Adrenal gland (tissue), 5 donors: ENCODE results near the gene SUCLG2.

Experiments
- POLR2A ChIP-seq, 2 donors: fragments of 450-650 bp; IDR thresholded peaks; one replicate each; pipeline ENCODE4 v1.6.1; 2017; ENCODE audit warnings: antibody characterized with exemption in 2 of 2, mild to moderate bottlenecking in 2 of 2, moderate library complexity in 1 of 2
- TF ChIP-seq, protein P1 (sequence below), 6 experiments: fragments of 450-650 bp in 4 of 6; fragments of 200-600 bp in 2 of 6; sonication (generic) in 1 of 6; IDR thresholded peaks; 1 replicate in 5 of 6; 2 replicates in 1 of 6; pipeline versions ENCODE4 v1.5.1 to v1.8.0; 2016 to 2021; ENCODE audit warnings: antibody characterized with exemption in 6 of 6, mild to moderate bottlenecking in 2 of 6, moderate library complexity in 1 of 6
- donor health status: DM: no; HTN: no; CAD: no.

DNA sequence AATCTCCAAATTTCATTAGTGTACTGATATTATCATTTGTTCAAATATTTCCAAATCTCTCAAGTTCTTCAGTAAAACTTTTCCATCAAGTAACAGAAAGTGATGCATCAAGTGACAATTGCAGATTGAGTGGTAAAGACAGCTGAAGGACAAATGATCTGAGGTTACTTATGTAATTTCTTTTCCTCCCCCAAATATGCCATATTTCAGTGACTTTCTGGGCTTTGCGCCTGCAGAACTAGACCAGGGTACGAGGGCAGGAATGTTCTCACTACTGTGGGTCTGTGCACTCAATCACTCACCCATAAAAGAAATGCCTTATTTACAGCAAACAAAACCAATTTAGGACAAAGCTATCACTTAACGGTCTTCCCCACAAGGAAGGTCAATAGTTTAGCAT, 4.7 kb downstream of the SUCLG2 start:
- TF ChIP-seq POLR2A (IDR thresholded peaks at IDR 0.05), result no peak
- TF ChIP-seq, protein P1, sequence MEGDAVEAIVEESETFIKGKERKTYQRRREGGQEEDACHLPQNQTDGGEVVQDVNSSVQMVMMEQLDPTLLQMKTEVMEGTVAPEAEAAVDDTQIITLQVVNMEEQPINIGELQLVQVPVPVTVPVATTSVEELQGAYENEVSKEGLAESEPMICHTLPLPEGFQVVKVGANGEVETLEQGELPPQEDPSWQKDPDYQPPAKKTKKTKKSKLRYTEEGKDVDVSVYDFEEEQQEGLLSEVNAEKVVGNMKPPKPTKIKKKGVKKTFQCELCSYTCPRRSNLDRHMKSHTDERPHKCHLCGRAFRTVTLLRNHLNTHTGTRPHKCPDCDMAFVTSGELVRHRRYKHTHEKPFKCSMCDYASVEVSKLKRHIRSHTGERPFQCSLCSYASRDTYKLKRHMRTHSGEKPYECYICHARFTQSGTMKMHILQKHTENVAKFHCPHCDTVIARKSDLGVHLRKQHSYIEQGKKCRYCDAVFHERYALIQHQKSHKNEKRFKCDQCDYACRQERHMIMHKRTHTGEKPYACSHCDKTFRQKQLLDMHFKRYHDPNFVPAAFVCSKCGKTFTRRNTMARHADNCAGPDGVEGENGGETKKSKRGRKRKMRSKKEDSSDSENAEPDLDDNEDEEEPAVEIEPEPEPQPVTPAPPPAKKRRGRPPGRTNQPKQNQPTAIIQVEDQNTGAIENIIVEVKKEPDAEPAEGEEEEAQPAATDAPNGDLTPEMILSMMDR (IDR thresholded peaks at IDR 0.05), result no peak
